ENCODE measurements around the gene ASCL2.
"Not testable (repeated sequence)": the region's sequence is repeated elsewhere in the genome, so short reads cannot be mapped to it uniquely, and the experiment has no call there.

The ASCL2 gene

GRCh38 chr11:2259466-2259830, 10.9 kb downstream of the ASCL2 start:
- no peak for ATAC-seq

- no peak for ATAC-seq
These were observed 11.6 kb downstream of the ASCL2 start for GRCh38 chr11:2258501-2259465.

GRCh38 chr11:2256951-2257700, 13.3 kb downstream of the ASCL2 start:
- ATAC-seq, result no peak

GRCh38 chr11:2256293-2256913, 14.0 kb downstream of the ASCL2 start:
- no peak for ATAC-seq

- no peak for ATAC-seq
These were observed 18.4 kb downstream of the ASCL2 start for GRCh38 chr11:2252018-2252417.

GRCh38 chr11:2251138-2251537, 19.2 kb downstream of the ASCL2 start:
- ATAC-seq, result no peak

GRCh38 chr11:2250485-2250884, 19.9 kb downstream of the ASCL2 start:
- no peak for ATAC-seq

GRCh38 chr11:2250041-2250440, 20.3 kb downstream of the ASCL2 start:
- no peak for ATAC-seq

GRCh38 chr11:2249189-2249916, 21.0 kb downstream of the ASCL2 start:
- no peak for ATAC-seq

- no peak for ATAC-seq
These were observed 21.6 kb downstream of the ASCL2 start for GRCh38 chr11:2248762-2249161.

- ATAC-seq, result no peak
These were observed 22.1 kb downstream of the ASCL2 start for GRCh38 chr11:2248242-2248641.

GRCh38 chr11:2247496-2247895, 22.9 kb downstream of the ASCL2 start:
- ATAC-seq, result no peak

GRCh38 chr11:2240834-2241233, 29.6 kb downstream of the ASCL2 start:
- no peak for ATAC-seq

- no peak for ATAC-seq
These were observed 32.7 kb downstream of the ASCL2 start for GRCh38 chr11:2237457-2238238.

GRCh38 chr11:2236381-2237134, 33.8 kb downstream of the ASCL2 start:
- ATAC-seq, result not testable (repeated sequence)

- no peak for ATAC-seq
These were observed 34.6 kb downstream of the ASCL2 start for GRCh38 chr11:2235588-2236326.

- no peak for ATAC-seq
These were observed 35.4 kb downstream of the ASCL2 start for GRCh38 chr11:2234963-2235362.

GRCh38 chr11:2233693-2234455, 36.5 kb downstream of the ASCL2 start:
- ATAC-seq, result no peak

- no peak for ATAC-seq
These were observed 40.6 kb downstream of the ASCL2 start for GRCh38 chr11:2229713-2230297.
